HG02938 (cell line): Measurements from ENCODE around the gene STPG3.
A peak's percentile ranks its signal among the peaks of the same experiment; 100 is the strongest.

Experiments used
- ATAC-seq: cut with Tn5 transposase; IDR thresholded peaks from one replicate; pipeline ENCODE4 v1.9.1; 2021; ENCODE audit warnings: mild to moderate bottlenecking, moderate library complexity; ENCODE audit not compliant: unreplicated experiment

STPG3 gene

GRCh38 chr9:137221506-137222111 is 29.5 kb upstream of the STPG3 start:
- no peak for ATAC-seq

GRCh38 chr9:137222190-137223077 is 28.7 kb upstream of the STPG3 start, which contains the start of gene RNF208:
RNF208 (minus strand) TSS chr9:137222240; CDS start chr9:137221212, 1,028 bp downstream.
- peak; percentile 2 for ATAC-seq

- peak; percentile 74 for ATAC-seq
Observed at GRCh38 chr9:137223078-137223970, 27.8 kb upstream of the STPG3 start.

- ATAC-seq, result no peak
Observed at GRCh38 chr9:137224830-137225694, 26.0 kb upstream of the STPG3 start, which contains the start of gene CYSRT1. CYSRT1 (plus strand) TSS chr9:137225174; CDS start chr9:137225622, 448 bp downstream.

GRCh38 chr9:137225699-137226331 is 25.3 kb upstream of the STPG3 start:
- no peak for ATAC-seq

GRCh38 chr9:137226338-137227053 is 24.6 kb upstream of the STPG3 start:
- ATAC-seq, result no peak

- no peak for ATAC-seq
Observed at GRCh38 chr9:137227054-137227852, 23.8 kb upstream of the STPG3 start, which contains the start of gene RNF224. RNF224 (plus strand) TSS chr9:137227502; CDS start chr9:137228336, 834 bp downstream.

- ATAC-seq, result no peak
Observed at GRCh38 chr9:137227853-137228505, 23.1 kb upstream of the STPG3 start.

GRCh38 chr9:137228506-137228967 is 22.5 kb upstream of the STPG3 start:
- no peak for ATAC-seq

GRCh38 chr9:137228968-137229896 is 21.9 kb upstream of the STPG3 start:
- ATAC-seq, result no peak

- no peak for ATAC-seq
Observed at GRCh38 chr9:137229903-137230704, 21.0 kb upstream of the STPG3 start.

GRCh38 chr9:137230705-137231371 is 20.2 kb upstream of the STPG3 start, which contains the start of gene SLC34A3:
SLC34A3 (plus strand) TSS chr9:137230901; CDS start chr9:137231703, 802 bp downstream.
- ATAC-seq, result no peak

GRCh38 chr9:137231372-137232039 is 19.6 kb upstream of the STPG3 start:
- no peak for ATAC-seq

- ATAC-seq, result no peak
Observed at GRCh38 chr9:137232101-137232500, 19.0 kb upstream of the STPG3 start.
